ENCODE measurements around the gene NOSIP.

DNA sequence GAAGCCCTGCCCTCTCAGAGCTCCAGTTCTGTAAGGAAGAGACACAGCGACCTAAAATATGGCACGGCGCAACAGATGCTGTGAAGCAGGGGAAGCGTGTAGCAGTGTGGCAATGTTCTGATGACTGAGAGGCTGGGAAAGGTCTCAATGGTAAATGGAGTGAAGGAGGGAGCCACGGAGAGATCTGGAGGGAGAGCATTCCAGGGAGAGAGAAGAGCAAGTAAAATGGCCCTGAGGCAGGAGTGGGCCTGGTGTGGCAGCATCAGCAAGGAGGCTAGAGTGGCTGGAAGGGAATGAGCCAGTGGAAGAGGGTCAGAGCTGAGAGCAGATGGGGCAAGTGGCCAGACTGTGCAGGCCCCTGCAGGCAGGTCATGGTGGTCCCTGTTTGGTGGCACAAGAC is 36.2 kb downstream of the NOSIP start:
- TF ChIP-seq GATA2 (IDR thresholded peaks at IDR 0.05; ENCODE audit: low read depth, low read length) (no peak), GATA3 (IDR thresholded peaks at IDR 0.05; ENCODE audit: low read depth, low read length) (no peak)

Data from SH-SY5Y (cell line).